ENCODE measurements around the gene CYP4X1. TPM values are rescaled to one million over a fixed set of nuclear protein-coding genes. Genes with fewer than 3 reads are reported as not detected.

The CYP4X1 gene, protein sequence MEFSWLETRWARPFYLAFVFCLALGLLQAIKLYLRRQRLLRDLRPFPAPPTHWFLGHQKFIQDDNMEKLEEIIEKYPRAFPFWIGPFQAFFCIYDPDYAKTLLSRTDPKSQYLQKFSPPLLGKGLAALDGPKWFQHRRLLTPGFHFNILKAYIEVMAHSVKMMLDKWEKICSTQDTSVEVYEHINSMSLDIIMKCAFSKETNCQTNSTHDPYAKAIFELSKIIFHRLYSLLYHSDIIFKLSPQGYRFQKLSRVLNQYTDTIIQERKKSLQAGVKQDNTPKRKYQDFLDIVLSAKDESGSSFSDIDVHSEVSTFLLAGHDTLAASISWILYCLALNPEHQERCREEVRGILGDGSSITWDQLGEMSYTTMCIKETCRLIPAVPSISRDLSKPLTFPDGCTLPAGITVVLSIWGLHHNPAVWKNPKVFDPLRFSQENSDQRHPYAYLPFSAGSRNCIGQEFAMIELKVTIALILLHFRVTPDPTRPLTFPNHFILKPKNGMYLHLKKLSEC
- 1.4 TPM in 1 of 2 replicates, not detected in the other for total RNA-seq

DNA sequence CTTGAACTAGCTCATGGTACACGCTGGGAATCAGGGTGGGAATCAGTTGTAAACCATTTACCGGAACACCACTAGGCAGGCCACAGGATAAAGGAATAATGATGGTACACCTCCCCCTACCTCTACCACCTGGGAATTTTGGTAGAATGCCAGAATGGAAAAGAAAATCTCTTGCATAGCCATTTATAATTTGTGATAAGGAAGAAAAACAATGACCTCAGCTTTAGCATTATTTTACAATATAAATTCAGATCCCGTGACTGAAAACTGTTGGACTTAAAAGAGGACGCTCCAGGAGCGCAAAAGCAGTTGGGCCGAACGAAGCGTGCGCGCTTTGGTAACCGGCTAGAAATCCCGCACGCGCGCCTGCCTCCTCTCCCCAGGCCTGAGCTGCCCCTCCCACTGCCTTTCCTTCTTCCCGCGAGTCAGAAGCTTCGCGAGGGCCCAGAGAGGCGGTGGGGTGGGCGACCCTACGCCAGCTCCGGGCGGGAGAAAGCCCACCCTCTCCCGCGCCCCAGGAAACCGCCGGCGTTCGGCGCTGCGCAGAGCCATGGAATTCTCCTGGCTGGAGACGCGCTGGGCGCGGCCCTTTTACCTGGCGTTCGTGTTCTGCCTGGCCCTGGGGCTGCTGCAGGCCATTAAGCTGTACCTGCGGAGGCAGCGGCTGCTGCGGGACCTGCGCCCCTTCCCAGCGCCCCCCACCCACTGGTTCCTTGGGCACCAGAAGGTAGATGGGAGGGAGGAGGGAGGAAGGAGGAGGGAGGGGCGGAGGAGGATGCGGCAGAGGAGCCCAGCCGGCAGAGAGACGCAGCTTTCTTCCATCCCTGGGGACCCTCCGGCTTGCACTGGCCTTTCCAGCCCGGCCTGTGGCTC is at the start of gene CYP4X1:
Gene CYP4X1 (plus strand): TSS at position 402 of the 873 bp plus-strand sequence. CDS start 149 bp downstream, at position 551.

DNA sequence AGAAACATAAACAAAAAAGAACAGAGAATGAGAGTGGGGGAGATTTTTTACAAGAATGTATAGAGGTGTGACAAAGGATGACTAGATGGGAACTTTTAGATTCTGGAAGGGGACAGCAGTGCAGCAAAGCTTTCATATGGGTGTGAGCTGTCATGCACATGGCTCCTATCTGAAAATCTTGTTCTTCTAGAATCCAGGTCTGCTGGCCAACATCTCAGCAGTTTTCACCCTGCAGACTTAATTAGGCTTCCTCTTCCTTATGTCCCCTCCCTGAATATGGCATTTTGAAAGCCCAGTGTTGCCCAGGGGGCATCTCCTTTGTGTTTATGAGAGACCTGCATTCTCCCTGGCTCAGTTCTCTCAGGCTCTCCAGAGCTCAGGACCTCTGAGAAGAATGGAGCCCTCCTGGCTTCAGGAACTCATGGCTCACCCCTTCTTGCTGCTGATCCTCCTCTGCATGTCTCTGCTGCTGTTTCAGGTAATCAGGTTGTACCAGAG is 43.7 kb downstream of the CYP4X1 start, which contains the start of gene CYP4Z1:
Gene CYP4Z1 (plus strand): TSS at position 135 of the 498 bp plus-strand sequence. CDS start 260 bp downstream, at position 395.

Other genes starting within 250 kb of the CYP4X1 start
- not detected in 2 replicates for gene CYP4B1, start 224.6 kb upstream of the CYP4X1 start, total RNA-seq
- gene CYP4A11, start 82.2 kb upstream of the CYP4X1 start, total RNA-seq: not detected in 2 replicates
- not detected in 2 replicates for gene CYP4Z1, start 43.6 kb downstream of the CYP4X1 start, total RNA-seq
- gene CYP4A22, start 113.8 kb downstream of the CYP4X1 start, total RNA-seq: not detected in 2 replicates
- 7.3 and 122 TPM in 2 replicates for gene PDZK1IP1, start 166.4 kb downstream of the CYP4X1 start, total RNA-seq
- gene TAL1, start 208.6 kb downstream of the CYP4X1 start, total RNA-seq: 1.5 and 2.9 TPM in 2 replicates

Measured in mesangial cell (primary cell).